GM21619 (cell line): Measurements from ENCODE around the gene ITIH2.
A peak's percentile ranks its signal among the peaks of the same experiment; 100 is the strongest.
"Not testable (repeated sequence)": the region's sequence is repeated elsewhere in the genome, so short reads cannot be mapped to it uniquely, and the experiment has no call there.

ENCODE experiments used
- ATAC-seq: cut with Tn5 transposase; IDR thresholded peaks from one replicate; pipeline ENCODE4 v1.9.1; 2021; ENCODE audit not compliant: unreplicated experiment

The ITIH2 gene

GRCh38 chr10:7738536-7739407 is 35.7 kb downstream of the ITIH2 start:
- ATAC-seq: no peak

- no peak for ATAC-seq
Observed at GRCh38 chr10:7744307-7744706, 41.2 kb downstream of the ITIH2 start.

GRCh38 chr10:7748637-7749036 is 45.5 kb downstream of the ITIH2 start:
- ATAC-seq: not testable (repeated sequence)

- no peak for ATAC-seq
Observed at GRCh38 chr10:7750222-7750621, 47.1 kb downstream of the ITIH2 start.

- ATAC-seq: no peak
Observed at GRCh38 chr10:7752251-7752650, 49.1 kb downstream of the ITIH2 start.

GRCh38 chr10:7755103-7755502 is 52.0 kb downstream of the ITIH2 start:
- ATAC-seq: no peak

- no peak for ATAC-seq
Observed at GRCh38 chr10:7756360-7756992, 53.4 kb downstream of the ITIH2 start.

- ATAC-seq: no peak
Observed at GRCh38 chr10:7763929-7764328, 60.8 kb downstream of the ITIH2 start.

- no peak for ATAC-seq
Observed at GRCh38 chr10:7766241-7766640, 63.1 kb downstream of the ITIH2 start.

GRCh38 chr10:7767209-7767608 is 64.1 kb downstream of the ITIH2 start:
- ATAC-seq: no peak

- ATAC-seq: no peak
Observed at GRCh38 chr10:7768417-7768816, 65.3 kb downstream of the ITIH2 start.

GRCh38 chr10:7773845-7774801 is 71.0 kb downstream of the ITIH2 start:
- ATAC-seq: no peak

GRCh38 chr10:7776777-7777176 is 73.7 kb downstream of the ITIH2 start:
- ATAC-seq: no peak

GRCh38 chr10:7782194-7782593 is 79.1 kb downstream of the ITIH2 start:
- not testable (repeated sequence) for ATAC-seq

GRCh38 chr10:7786430-7786829 is 83.3 kb downstream of the ITIH2 start:
- ATAC-seq: no peak

- ATAC-seq: peak; percentile 7
Observed at GRCh38 chr10:7787150-7787856, 84.2 kb downstream of the ITIH2 start.

GRCh38 chr10:7787857-7788638 is 84.9 kb downstream of the ITIH2 start, which contains the start of the genes ATP5F1C and KIN:
Gene ATP5F1C (plus strand): TSS chr10:7788177. CDS start chr10:7788208, 31 bp downstream.
Gene KIN (minus strand): TSS chr10:7787993. CDS start chr10:7787933, 60 bp downstream.
- peak; percentile 92 for ATAC-seq

GRCh38 chr10:7788639-7789286 is 85.6 kb downstream of the ITIH2 start:
- ATAC-seq: peak; percentile 13

- no peak for ATAC-seq
Observed at GRCh38 chr10:7789390-7789789, 86.3 kb downstream of the ITIH2 start.
